ENCODE results near the gene LDB2.
"Not testable (repeated sequence)": the region's sequence is repeated elsewhere in the genome, so short reads cannot be mapped to it uniquely, and the experiment has no call there.

The LDB2 gene

DNA sequence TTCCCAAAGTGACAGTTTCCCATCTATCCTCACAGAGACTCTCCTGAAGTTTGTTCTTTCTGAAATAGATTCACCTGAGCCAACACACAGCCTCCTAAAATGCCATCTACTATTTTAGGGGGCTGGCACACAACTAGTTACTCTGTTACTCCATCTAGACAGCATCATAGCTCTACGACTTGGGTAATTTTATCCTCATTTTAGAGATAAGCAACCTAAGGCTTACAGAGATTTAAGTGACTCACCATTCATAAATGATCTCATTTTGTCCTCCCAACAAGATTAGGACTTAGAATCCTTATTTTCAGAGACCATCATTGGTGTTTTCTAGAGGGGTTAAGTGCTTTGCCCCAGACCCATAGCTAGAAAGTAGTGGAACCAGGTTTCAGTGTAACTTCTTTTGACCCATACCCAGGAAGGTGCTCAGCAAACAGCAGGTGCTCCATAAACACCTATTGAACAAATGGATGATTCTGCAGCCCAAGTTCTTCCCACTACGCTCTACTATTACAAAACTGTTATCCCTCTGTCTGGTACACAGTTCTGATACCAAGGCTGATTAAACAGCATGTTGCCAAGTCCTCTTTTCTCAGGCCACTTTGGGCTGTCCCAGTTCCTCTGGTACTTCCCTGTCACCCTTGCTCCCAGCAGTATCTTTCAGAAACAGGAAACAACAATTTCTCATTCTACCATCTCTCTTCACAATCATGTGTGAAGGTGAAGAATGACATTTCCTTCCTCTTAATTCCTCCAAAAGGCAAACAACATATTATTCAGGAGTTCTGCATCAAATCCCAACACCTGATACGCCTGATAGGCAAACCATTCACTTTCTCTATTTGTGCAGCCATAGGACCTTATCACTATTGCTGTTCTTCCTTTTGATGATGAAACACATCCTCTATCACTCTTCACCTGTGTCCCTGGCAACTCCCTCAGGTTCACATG lies 367.5 kb downstream of the LDB2 start:
- FAIRE-seq, result no peak

DNA sequence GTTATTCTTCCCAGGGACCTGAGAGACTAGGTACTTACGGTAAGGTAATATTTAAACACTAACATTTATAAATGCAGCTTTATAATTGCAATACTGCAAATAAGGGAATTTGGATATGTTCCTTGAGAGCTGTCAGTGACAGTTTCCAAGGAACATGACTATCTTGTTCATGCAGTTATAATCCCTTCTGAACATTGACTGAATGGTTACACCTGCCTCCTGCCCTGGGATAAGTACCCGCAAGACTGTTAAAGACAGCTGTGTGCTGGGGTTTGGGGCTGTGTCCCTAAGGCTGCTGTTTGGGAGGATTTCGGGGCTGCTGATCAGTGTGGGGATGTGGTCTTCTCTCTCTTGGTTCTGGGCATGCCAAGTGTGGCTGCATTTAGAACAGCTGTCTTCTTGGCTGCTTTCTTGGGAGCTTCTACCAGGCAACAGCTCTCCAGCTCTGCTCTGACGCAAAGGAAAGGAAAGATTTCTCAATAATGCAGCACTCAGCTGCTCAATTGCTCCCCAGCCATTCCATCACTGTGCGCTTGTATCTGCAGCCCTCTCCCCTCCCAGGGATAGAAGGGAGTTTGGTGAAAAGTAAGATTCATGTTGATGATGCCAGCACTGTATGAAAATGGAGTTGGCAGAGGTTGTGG lies 373.4 kb downstream of the LDB2 start:
- no peak for FAIRE-seq

DNA sequence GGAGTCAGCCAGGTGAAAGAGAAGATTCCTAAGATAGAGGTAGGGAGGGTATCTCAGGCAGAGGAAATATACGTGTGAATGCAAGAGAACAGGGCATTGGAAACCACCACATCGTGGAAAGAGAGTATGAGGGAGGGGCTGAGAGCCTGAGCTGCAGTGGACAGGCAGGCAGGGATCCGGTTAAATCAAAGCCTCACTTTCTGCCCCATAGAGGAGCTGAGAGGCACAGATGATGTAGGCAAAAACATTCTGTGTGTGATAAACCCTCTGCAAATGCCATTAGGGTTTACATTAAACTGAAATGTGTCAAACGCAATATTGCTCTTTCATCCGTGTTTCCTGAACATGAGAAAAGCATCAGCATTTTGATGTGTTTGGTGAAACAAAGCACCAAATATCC lies 374.0 kb downstream of the LDB2 start:
- no peak for FAIRE-seq

DNA sequence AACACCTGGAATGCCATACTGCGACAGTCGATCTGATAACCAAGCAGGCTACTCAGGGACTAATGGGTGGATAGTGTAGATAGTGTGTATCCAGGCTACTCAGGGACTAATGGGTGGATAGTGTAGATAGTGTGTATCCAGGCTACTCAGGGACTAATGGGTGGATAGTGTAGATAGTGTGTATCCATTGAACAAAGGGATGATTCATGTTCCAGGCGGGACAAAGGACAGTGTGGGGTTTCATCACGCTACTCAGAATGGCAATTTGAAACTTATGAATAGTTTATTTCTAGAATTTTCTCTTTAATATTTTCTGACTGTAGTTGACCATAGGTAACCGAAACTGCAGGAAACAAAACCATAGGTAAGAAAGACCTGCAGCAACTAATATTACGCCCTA lies 374.9 kb downstream of the LDB2 start:
- not testable (repeated sequence) for FAIRE-seq

DNA sequence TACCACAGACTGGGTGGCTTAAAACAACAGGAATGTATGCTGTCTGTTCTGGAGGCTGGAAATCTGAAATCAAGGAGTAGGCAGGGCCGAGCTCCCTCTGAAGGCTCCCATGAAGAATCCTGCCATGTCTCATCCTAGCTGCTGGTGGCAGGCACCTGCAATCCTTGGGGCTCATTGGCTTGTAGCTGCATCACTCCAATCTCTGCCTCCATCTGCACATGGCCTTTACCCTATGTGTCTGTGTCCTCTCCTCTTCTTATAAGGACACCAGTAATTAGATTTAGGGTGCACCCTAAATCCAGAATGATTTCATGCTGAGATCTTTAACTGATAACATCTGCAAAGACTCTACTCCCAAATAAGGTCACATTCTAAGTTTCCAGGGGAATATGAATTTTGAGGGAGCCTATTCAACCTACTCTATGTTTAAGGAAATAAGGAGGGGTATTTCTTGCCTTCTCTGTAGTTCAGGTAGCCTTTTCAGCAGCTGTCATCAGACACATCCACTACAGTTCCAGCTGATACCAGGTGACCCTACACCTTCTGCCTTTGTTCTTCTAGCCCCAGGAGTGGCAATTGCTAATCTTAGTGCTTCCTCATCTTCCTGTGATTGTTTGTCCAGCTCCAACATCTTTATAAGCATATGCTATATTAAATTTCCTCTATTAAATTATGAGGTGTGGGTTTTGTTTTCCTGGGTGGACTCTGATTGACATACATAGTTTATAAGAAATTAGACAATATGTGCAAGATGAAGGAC lies 377.1 kb downstream of the LDB2 start:
- no peak for FAIRE-seq

DNA sequence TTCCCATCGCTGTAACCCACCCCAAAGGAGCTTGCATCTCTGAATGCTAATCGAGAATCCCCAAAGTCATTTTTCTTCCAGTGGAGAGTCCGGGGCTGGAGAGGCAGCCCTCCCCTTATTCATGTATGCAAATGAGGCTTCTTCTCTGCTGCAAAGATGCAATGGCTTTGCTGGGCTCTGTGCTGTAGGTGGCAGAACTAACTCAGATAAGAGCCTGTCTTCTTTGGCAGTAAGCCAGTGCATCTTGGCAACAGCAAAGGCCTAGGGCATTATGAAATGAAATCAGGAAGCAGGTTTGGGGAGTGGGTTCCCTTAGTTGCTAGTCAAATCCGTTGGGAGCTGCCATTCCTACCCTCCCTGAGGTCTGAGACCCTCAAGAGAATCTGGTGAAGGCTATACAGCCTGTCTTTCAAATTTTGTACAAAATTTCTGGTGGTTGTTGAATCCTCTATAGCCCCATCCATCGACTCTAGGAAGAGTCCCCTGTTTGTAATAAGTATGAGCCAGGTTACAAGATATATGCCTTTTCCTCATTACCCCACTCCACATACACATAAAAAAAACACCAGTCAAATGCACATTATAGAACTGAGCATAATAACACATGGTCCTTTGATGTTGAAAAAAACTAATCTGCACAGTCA lies 381.5 kb downstream of the LDB2 start:
- no peak for FAIRE-seq

DNA sequence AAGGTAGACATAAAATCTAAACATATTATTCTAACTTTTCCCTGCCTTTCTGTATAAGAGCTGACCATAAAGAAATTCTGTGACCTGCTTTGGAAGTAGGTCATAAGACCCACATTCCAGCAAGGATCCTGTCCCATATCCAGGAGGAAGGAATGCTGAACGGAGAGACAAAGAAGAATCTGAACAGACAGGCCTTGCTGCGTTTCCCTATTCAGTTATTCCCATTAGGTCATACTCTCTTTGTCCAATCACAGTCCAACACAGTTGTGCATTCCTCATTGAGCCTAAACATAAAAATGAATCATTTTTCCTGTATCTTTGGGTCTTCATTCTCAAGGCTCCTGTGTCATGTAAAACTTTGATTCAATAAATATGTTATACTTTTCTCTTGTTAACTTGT lies 384.6 kb downstream of the LDB2 start:
- FAIRE-seq, result no peak

DNA sequence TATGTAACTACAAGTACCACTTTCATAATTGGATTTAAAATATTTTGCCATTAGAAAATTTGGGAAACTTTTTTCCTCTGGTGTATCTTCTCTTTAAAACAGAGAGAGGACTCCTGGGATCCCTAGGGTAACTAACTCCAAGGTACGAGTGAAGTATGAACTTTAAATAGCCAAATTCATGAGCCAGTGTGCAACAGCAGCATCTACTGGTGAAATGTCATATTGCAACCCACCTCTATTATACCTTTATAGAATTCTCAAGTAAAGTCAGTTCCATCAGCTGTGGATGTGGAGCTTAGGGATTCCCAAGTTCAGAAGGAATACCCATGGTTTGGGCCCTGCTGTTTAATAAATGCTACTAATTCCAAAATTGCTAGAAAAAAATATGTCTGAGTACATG lies 389.5 kb downstream of the LDB2 start:
- no peak for FAIRE-seq

DNA sequence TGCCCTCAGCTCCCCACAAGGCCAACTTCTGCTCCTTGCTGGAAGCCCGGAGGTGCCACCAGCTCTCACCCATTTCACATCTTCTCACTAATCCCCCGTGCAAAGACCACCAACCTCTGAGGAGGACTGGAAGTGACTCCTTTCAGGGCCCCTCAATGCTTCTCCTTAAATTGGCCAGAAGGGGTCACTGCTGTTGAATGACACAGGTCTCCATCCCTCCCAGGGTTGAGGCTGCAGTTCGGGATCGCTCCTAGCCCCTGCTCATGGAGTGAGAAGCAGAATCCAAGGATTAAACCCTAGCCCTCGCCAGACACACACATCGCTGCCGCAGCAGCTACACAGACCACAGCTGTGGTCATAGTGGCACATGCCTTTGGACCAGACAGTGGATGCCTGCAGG lies 392.7 kb downstream of the LDB2 start:
- FAIRE-seq, result no peak

DNA sequence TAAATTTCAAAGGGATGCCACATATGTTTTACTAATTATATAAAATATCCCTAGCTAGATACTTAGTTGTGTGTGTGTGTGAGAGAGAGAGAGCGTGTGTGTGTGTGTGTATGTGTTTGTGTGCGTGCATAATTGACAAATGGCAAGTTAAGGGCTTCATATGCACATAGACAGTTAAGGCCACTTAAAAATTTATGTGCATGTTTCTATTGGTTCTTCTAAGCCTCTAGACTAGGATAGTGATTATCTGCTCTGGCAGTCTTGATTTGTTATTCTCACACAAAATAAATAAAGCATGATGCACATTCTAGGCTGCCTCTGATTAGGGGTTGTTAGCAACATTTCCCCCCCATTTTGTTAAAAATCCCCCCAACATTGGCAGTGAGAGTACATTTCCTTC lies 393.2 kb downstream of the LDB2 start:
- FAIRE-seq, result no peak

DNA sequence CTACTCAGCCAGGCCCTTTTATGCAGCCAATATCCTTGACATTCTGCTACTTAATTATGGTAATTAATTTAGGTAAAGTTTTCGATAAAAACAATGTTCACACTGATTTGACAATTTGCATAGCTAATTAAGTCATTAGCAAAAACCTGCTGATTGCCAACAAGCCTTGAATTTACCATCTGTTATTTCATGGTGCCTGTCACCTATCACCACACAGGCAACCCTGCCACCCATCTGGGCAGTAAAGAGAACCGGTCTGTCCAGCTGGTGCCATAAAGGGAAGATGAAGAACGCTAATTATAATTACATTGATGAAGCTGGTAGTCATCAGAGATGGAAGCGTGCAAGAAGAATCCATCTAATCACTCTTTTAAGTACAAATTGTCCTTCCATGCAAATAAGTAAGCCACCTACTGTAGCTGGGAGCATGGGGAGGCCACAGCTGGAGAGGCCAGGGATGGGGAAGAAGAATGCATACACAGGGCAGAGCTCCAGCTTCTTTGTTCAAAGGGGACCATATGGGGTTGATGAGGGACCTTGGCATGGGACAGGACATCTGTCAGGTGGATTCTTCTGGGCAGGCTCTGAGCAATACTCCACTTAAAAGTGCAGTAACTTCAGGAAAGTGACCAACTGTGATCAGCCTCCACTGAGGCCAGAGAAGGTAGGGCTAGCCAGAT lies 394.9 kb downstream of the LDB2 start:
- no peak for FAIRE-seq

DNA sequence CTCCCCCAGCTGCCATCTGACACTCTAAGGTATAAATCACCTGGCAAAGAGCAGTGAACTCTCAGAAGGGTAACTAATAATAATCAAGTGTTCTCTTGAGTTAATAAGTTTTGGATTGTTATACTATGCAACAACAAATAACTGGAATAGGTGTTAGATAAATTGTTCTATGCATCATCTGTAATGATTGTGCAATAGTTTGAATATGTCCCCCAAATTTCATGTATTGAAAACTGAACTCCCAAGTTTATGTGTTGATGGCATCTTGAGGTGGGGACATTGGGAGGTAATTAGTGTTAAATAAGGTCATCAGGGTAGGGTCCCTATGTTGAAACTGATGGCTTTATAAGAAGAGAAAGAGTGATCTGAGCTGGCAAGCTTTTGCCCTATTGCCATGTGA lies 399.5 kb downstream of the LDB2 start:
- no peak for FAIRE-seq

DNA sequence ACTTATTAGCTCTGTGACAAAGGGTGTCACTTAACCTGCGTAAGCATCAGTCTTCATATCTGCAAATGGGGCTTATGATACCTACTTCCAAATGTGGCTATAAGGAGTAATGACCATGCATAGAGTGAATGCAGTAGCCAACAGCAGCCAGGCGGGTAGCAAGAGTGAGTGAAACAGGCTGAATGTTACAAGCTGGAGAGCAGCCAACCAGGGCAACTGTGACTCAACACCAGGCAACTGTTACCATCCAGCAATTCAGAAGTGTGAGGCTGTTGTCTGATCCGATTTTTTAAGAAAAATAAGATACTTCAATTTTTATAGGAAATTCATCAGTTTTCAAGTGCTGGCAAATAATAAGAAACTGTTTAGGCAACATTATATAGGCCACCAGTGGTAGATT lies 401.9 kb downstream of the LDB2 start:
- FAIRE-seq, result no peak

DNA sequence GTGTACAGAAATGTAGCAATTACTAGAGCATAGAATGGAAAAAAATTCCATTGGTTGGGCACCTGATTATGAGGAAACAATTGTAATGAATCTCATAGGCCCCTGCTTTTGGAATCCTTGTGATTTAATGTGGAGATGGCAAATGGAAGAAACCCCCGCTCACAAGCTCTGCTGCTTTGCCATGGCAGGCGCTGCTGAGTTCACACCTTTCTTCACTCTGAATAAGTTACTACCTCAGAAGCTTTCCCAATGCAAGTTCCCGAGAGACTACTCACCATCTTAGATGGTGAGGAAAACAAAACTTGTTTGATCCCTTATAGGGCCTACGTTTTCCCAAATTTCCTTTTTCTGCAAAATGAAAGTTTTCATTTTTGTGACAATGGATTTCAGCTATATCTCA lies 405.6 kb downstream of the LDB2 start:
- no peak for FAIRE-seq

DNA sequence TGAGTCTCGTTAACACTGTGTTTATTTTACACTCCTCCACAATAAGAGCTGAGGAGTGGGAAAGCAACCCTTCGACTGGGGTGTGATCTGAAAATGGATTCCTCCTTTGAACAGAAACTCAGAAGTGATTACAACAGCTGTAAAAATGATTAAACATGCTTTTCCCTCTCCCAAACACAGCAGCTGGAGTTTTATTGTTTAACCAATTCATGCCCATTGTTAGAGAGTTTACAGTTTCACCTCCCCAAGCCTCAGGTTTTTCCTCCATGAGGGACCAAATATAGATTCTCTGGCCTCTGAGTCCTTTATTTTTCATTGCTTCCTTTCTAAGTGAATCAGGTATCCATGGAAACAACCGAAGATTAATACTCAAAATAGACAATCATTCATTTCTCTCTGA lies 409.2 kb downstream of the LDB2 start:
- no peak for FAIRE-seq

DNA sequence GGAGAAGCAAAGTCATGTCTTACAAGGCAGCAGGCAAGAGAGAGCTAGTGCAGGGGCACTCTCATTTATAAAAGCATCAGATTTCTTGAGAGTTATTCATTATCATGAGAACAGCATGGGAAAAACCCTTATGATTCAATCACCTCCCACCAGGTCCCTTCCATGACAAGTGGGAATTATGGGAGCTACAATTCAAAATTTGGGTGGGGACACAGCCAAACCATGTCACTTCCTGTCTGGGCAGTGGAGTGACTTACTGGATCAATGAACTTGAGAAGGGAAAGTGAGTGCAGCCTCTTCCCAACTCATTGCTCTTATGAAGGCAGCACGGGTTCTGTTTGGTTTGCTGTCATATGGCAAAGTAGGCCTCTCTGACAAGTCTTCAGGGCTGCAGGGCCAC lies 410.4 kb downstream of the LDB2 start:
- no peak for FAIRE-seq

DNA sequence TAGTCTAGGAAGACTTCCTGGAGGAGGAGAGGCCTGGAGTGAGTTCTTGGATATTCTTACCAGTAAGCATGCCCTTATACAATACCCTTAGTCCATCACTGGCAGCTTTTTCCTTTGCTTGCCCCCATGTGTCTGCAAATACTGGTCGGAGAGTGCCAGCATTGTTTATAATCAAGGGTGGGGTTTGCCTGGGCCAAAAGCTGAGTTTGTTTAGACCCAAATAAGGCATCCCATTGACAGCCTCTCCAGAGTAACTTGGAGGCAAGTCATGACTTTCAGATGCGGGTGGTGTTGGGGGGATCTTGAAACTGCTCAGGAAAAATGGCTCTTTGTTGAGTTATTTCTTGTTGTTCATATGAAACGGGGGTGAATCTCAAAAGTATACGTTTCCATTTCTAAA lies 413.7 kb downstream of the LDB2 start:
- no peak for FAIRE-seq

DNA sequence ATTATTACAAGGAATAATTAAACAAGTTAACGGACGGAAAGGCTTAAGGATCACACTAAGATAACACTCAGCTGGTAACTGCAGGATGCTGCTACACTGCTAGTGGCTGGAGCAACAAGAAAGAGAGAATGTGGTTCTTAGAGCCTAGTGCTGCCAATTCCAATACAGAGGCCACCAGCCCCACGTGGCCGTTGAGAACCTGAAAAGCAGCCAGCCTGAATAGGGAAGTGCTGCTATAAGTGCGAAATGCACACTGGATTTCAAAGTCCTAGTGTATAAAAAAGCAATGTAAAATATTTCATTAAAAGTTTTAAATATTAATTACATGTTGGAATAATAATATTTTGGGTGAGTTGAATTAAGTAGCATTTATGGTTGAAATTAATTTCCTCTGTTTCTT lies 414.9 kb downstream of the LDB2 start:
- FAIRE-seq, result no peak

DNA sequence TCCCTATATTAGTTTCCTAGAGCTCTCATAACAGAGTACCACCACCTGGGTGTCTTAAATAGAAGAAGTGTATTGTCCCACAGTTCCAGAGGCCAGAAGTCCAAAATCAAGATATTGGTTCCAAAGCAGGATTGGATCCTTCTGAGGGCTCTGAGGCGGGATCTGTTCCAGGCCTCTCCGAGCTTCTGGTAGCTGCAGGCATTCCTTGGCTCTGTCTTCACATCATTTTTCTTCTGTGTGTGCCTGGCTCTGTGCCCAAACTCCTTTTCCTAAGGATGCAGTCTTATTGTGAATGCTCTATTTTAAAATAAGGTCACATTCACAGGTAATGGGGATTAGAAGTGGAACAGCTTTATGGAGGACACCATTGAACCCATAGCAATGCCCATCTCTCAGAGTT lies 418.4 kb downstream of the LDB2 start:
- FAIRE-seq, result no peak

DNA sequence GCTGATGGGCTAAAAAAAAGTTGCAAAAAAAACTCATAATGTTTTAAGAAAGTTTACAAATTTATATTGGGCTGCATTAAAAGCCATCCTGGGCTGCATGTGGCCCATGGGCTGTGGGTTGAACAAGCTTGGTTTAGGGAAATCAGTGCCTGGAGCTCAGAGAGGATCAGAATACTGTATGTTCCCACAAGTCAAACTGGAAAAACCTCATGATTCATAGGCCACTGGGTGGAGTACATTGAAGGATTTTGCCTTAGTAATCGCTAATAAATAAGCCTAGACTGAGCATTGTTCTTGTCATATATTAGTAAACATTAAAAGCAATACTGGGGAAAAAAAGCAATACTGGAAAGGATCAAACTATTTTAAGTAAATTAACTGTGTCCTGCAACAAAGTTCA lies 425.9 kb downstream of the LDB2 start:
- no peak for FAIRE-seq

DNA sequence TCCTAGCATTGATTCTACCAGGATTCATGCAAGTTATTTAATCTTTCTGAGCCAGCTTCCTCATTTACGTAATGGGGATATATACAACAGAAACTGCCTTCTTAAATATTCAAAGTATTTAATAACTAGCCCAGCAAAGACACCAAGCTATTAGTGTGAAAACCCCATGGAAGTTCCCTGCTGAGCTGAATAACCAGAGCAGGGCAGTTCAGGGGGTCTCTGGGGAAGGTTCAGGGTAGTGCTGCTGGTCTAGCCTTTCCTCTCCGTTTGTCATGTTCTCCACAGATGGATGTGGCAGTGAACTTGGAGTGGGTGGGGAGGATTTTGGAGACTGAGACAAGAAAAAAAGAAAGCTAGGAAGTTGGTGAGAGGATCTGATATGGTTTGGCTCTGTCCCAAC lies 431.4 kb downstream of the LDB2 start:
- no peak for FAIRE-seq

DNA sequence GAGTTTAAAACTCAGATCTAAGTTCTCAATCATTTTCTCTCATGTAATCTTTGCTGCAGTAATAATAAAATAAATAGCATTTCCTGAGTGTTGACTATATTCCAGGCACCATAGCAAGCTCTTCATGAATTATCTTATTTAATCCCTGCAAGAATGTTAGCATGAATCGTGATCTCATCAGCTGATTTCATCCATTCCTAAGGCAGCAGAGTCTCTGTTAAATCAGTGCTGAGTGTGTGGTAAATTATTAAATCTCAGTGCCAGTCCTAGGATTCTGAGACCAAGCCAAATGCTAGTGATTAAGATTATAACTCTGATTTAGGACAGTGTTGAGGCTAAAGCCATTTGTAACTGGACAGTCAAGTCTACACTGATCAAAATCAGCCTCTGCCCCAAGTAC lies 431.9 kb downstream of the LDB2 start:
- FAIRE-seq, result no peak

DNA sequence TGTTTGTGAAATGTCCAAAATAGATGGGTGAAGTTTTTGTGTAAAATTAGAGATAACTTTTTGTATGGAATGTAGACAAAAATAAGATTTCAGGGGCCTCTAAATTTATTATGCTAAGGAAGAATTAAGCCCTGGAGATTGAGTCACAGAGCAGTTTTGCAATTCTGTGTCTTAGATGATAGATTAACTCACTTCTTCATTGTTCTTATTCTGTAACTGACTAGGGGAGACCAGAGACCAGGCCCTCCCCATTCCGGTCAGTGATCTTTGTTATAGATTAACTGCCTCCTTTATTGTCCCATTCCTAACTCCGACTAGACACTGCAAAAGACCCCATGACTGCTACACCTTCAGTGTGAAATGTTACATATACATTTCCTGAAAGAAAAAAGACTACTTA lies 433.8 kb downstream of the LDB2 start:
- FAIRE-seq, result no peak
